Caco-2 (cell line): ENCODE measurements around the gene LACTB. TPM values are rescaled to one million over a fixed set of nuclear protein-coding genes. Genes with fewer than 3 reads are reported as not detected.

Source experiments
- BruUV-seq: library from RNA; stranded (reverse); fragments of 400-500 nt; replicated peaks from 2 replicates; lab custom pipeline; 2021; lab: Mats Ljungman, UMichigan
- CTCF ChIA-PET: fragments of 300-600 bp; sonication (Branson Sonifier 250); formaldehyde crosslinking; loops from one replicate; lab custom pipeline; 2022; ENCODE audit warnings: antibody characterized with exemption; lab: Charles Lee
- POLR2A ChIA-PET: fragments of 300-600 bp; sonication (Branson Sonifier 250); formaldehyde crosslinking; loops from one replicate; lab custom pipeline; 2022; ENCODE audit warnings: antibody characterized with exemption; lab: Charles Lee
- DNase-seq, 2 experiments: peaks; one replicate each; pipeline versions ENCODE4 v3.0.0 to v3.0.0-alpha.2; 2020 to 2022
- H3K27me3 ChIP-seq: replicated peaks from 2 replicates; pipeline ENCODE4 v1.6.0; 2011; ENCODE audit warnings: low read length; ENCODE audit not compliant: control insufficient read depth, insufficient read depth
- H3K36me3 ChIP-seq: 2 replicates; pipeline ENCODE4 v1.5.1; 2011; ENCODE audit warnings: low read length; ENCODE audit not compliant: control insufficient read depth, insufficient read depth
- H3K4me1 ChIP-seq: fragments of 250-450 bp; sonication (Bioruptor Pico); 2 replicates; pipeline ENCODE4 v1.5.1; 2020; ENCODE audit warnings: mild to moderate bottlenecking
- H3K4me3 ChIP-seq: 2 replicates; pipeline ENCODE4 v1.5.1; 2011; ENCODE audit warnings: low read depth, mild to moderate bottlenecking, control low read depth, low read length
- H3K9me3 ChIP-seq: fragments of 250-450 bp; sonication (Bioruptor Pico); 2 replicates; pipeline ENCODE4 v1.5.1; 2020; ENCODE audit warnings: mild to moderate bottlenecking, moderate library complexity
- H3K27ac Mint-ChIP-seq: one replicate; pipeline ENCODE4 v1.8.0; 2022; ENCODE audit warnings: mixed read lengths; ENCODE audit not compliant: unreplicated experiment
- H3K27me3 Mint-ChIP-seq: one replicate; pipeline ENCODE4 v1.8.0; 2022; ENCODE audit warnings: mixed read lengths; ENCODE audit not compliant: insufficient read depth, unreplicated experiment
- H3K36me3 Mint-ChIP-seq: one replicate; pipeline ENCODE4 v1.8.0; 2022; ENCODE audit warnings: mild to moderate bottlenecking, mixed read lengths; ENCODE audit not compliant: insufficient read depth, unreplicated experiment
- H3K4me1 Mint-ChIP-seq: one replicate; pipeline ENCODE4 v1.8.0; 2022; ENCODE audit warnings: low read depth, mixed read lengths; ENCODE audit not compliant: unreplicated experiment
- H3K4me3 Mint-ChIP-seq: one replicate; pipeline ENCODE4 v1.8.0; 2022; ENCODE audit warnings: mild to moderate bottlenecking, moderate library complexity, mixed read lengths; ENCODE audit not compliant: unreplicated experiment
- H3K9me3 Mint-ChIP-seq: one replicate; pipeline ENCODE4 v1.8.0; 2022; ENCODE audit warnings: mixed read lengths; ENCODE audit not compliant: unreplicated experiment
- CTCF ChIP-seq, 2 experiments: fragments of 200-600 bp in 1 of 2; IDR thresholded peaks; 1 replicate in 1 of 2; 2 replicates in 1 of 2; pipeline versions ENCODE4 v1.5.1 to v1.8.0; 2011 to 2022; ENCODE audit warnings: antibody characterized with exemption in 1 of 2, control low read depth in 1 of 2, inconsistent platforms in 1 of 2, low read depth in 1 of 2, low read length in 1 of 2, mild to moderate bottlenecking in 1 of 2, moderate library complexity in 1 of 2; ENCODE audit not compliant: insufficient read depth in 1 of 2, severe bottlenecking in 1 of 2, unreplicated experiment in 1 of 2
- intact Hi-C: fragments of 100-400 bp; cut with micrococcal nuclease; formaldehyde crosslinking; loops from one replicate; pipeline ENCODE4 v1.10.0; 2022; ENCODE audit not compliant: unreplicated experiment
- total RNA-seq: library from RNA; stranded (reverse); gene quantifications from 2 replicates; pipeline ENCODE4 v1.2.3, GENCODE V29; 2022

Gene LACTB
- total RNA-seq, 1 experiment from 2014 or later: 8.4 TPM

- Mint-ChIP-seq H3K27ac (no peak overlapping the region), H3K4me3 (no peak overlapping the region), H3K36me3 (no peaks in the 10 kb centered on the region), H3K4me1 (no peaks in the 10 kb centered on the region), H3K27me3 (no peaks in the 10 kb centered on the region), H3K9me3 (no peaks in the 10 kb centered on the region)
- Histone ChIP-seq H3K4me3 (no peak overlapping the region), H3K36me3 (no peaks in the 10 kb centered on the region), H3K9me3 (no peaks in the 10 kb centered on the region), H3K27me3 (no peaks in the 10 kb centered on the region), H3K4me1 (no peaks in the 10 kb centered on the region)
- intact Hi-C loops: no loop called here
- DNase-seq: no peak
- POLR2A ChIA-PET: no interaction called here
- no TSS peak for BruUV-seq
- TF ChIP-seq CTCF (IDR thresholded peaks at IDR 0.05; ENCODE audit: insufficient read depth in 1 of 2, low read depth in 1 of 2, low read length in 1 of 2, severe bottlenecking in 1 of 2, unreplicated experiment in 1 of 2): no peak
- CTCF ChIA-PET: no interaction called here
Measured at GRCh38 chr15:63165166-63165859, 43.7 kb downstream of the LACTB start.

- Histone ChIP-seq H3K9me3 (no peaks in the 10 kb centered on the region), H3K4me1 (no peaks in the 10 kb centered on the region), H3K36me3 (no peaks in the 10 kb centered on the region), H3K27me3 (no peaks in the 10 kb centered on the region), H3K4me3 (no peak overlapping the region)
- no TSS peak for BruUV-seq
- Mint-ChIP-seq H3K27me3 (no peaks in the 10 kb centered on the region), H3K4me3 (no peak overlapping the region), H3K36me3 (no peaks in the 10 kb centered on the region), H3K4me1 (no peaks in the 10 kb centered on the region), H3K9me3 (no peaks in the 10 kb centered on the region), H3K27ac (no peak overlapping the region)
- TF ChIP-seq CTCF (IDR thresholded peaks at IDR 0.05; ENCODE audit: insufficient read depth in 1 of 2, low read depth in 1 of 2, low read length in 1 of 2, severe bottlenecking in 1 of 2, unreplicated experiment in 1 of 2): no peak
- CTCF ChIA-PET: no interaction called here
- POLR2A ChIA-PET: no interaction called here
- no peak for DNase-seq
- intact Hi-C loops: no loop called here
Measured at GRCh38 chr15:63166219-63166618, 44.6 kb downstream of the LACTB start.

GRCh38 chr15:63169788-63170187, 48.1 kb downstream of the LACTB start:
- BruUV-seq: no TSS peak
- Mint-ChIP-seq H3K27me3 (no peaks in the 10 kb centered on the region), H3K27ac (no peak overlapping the region), H3K36me3 (no peaks in the 10 kb centered on the region), H3K9me3 (no peaks in the 10 kb centered on the region), H3K4me1 (no peaks in the 10 kb centered on the region), H3K4me3 (no peak overlapping the region)
- ChIA-PET POLR2A (no interaction called here), CTCF (no interaction called here)
- DNase-seq: no peak
- intact Hi-C loops: no loop called here
- Histone ChIP-seq H3K4me3 (no peak overlapping the region), H3K9me3 (no peaks in the 10 kb centered on the region), H3K4me1 (no peaks in the 10 kb centered on the region), H3K27me3 (no peaks in the 10 kb centered on the region), H3K36me3 (no peaks in the 10 kb centered on the region)
- no peak for TF ChIP-seq CTCF (IDR thresholded peaks at IDR 0.05; ENCODE audit: insufficient read depth in 1 of 2, low read depth in 1 of 2, low read length in 1 of 2, severe bottlenecking in 1 of 2, unreplicated experiment in 1 of 2)
